HepG2 (cell line): ENCODE results near the gene GLS2. TPM values are rescaled to one million over a fixed set of nuclear protein-coding genes. Genes with fewer than 3 reads are reported as not detected.

Experiments
- BCLAF1 ChIP-seq: fragments of 450-650 bp; IDR thresholded peaks from 2 replicates; pipeline ENCODE4 v1.6.1; 2017; ENCODE audit warnings: mild to moderate bottlenecking
- CCDC6 ChIP-seq: sonication (generic); formaldehyde crosslinking; IDR thresholded peaks from 2 replicates; pipeline ENCODE4 v1.8.1; 2022; ENCODE audit warnings: mild to moderate bottlenecking, missing genetic modification reagents, moderate library complexity
- HNF4G ChIP-seq, 2 experiments: sonication (generic) in 1 of 2; formaldehyde crosslinking in 1 of 2; IDR thresholded peaks; 2 replicates each; pipeline versions ENCODE4 v1.4.0 to v1.6.1; 2011 to 2020; ENCODE audit warnings: borderline replicate concordance in 2 of 2, low read depth in 2 of 2, mild to moderate bottlenecking in 2 of 2, low read length in 1 of 2, missing genetic modification reagents in 1 of 2, moderate library complexity in 1 of 2
- MTF1 ChIP-seq: sonication (generic); formaldehyde crosslinking; IDR thresholded peaks from 2 replicates; pipeline ENCODE4 v1.5.0; 2020; ENCODE audit warnings: missing genetic modification reagents
- NFAT5 ChIP-seq: sonication (generic); formaldehyde crosslinking; IDR thresholded peaks from 2 replicates; pipeline ENCODE4 v1.4.0; 2020; ENCODE audit warnings: missing genetic modification reagents
- NKX3-1 ChIP-seq: sonication (generic); formaldehyde crosslinking; IDR thresholded peaks from 2 replicates; pipeline ENCODE4 v1.5.0; 2020; ENCODE audit warnings: missing genetic modification reagents
- PCBP1 ChIP-seq: fragments of 200-400 bp; formaldehyde crosslinking; IDR thresholded peaks from 2 replicates; pipeline ENCODE4 v1.6.1; 2017; ENCODE audit warnings: mild to moderate bottlenecking, low read depth, low read length, borderline replicate concordance
- PRMT3 ChIP-seq: sonication (generic); formaldehyde crosslinking; IDR thresholded peaks from 2 replicates; pipeline ENCODE4 v1.8.1; 2022; ENCODE audit warnings: low read depth, mild to moderate bottlenecking, moderate library complexity, missing genetic modification reagents, borderline replicate concordance
- RFX3 ChIP-seq: IDR thresholded peaks from 2 replicates; pipeline ENCODE4 v1.6.1; 2016; ENCODE audit warnings: missing biosample characterization, missing genetic modification reagents
- RFXAP ChIP-seq: sonication (generic); formaldehyde crosslinking; IDR thresholded peaks from 2 replicates; pipeline ENCODE4 v1.4.0; 2020; ENCODE audit warnings: missing genetic modification reagents, borderline replicate concordance
- SIX4 ChIP-seq: sonication (generic); formaldehyde crosslinking; IDR thresholded peaks from 2 replicates; pipeline ENCODE4 v1.4.0; 2020; ENCODE audit warnings: missing genetic modification reagents
- TBP ChIP-seq: sonication (generic); formaldehyde crosslinking; IDR thresholded peaks from 2 replicates; pipeline ENCODE4 v1.5.0; 2020; ENCODE audit warnings: missing genetic modification reagents
- TMF1 ChIP-seq: sonication (generic); formaldehyde crosslinking; IDR thresholded peaks from 2 replicates; pipeline ENCODE4 v1.8.1; 2022; ENCODE audit warnings: low read depth, missing genetic modification reagents
- ZBTB34 ChIP-seq: sonication (generic); formaldehyde crosslinking; IDR thresholded peaks from 2 replicates; pipeline ENCODE4 v1.8.0; 2022; ENCODE audit warnings: mild to moderate bottlenecking, missing genetic modification reagents
- ZC3H4 ChIP-seq: sonication (generic); formaldehyde crosslinking; IDR thresholded peaks from 2 replicates; pipeline ENCODE4 v1.4.0; 2020; ENCODE audit warnings: missing genetic modification reagents, borderline replicate concordance
- ZFP91 ChIP-seq: sonication (generic); formaldehyde crosslinking; IDR thresholded peaks from 2 replicates; pipeline ENCODE4 v1.9.0; 2022; ENCODE audit warnings: missing genetic modification reagents, mild to moderate bottlenecking, borderline replicate concordance
- ZNF577 ChIP-seq: sonication (generic); formaldehyde crosslinking; IDR thresholded peaks from 2 replicates; pipeline ENCODE4 v1.4.0; 2020; ENCODE audit warnings: mild to moderate bottlenecking, low read depth, missing genetic modification reagents, borderline replicate concordance
- ZNF598 ChIP-seq: sonication (generic); formaldehyde crosslinking; IDR thresholded peaks from 2 replicates; pipeline ENCODE4 v1.5.1; 2020; ENCODE audit warnings: mild to moderate bottlenecking, missing genetic modification reagents, borderline replicate concordance
- polyA plus RNA-seq, 8 experiments: library from polyadenylated mRNA; depleted of rRNA in 3 of 8; stranded (reverse) in 7 of 8; unstranded in 1 of 8; fragments of >200 nt; fragmentation: Illumina TruSeq in 4 of 8; extraction: Trizol in 4 of 8; gene quantifications; 2 replicates each; pipeline versions ENCODE4 v1.2.1 to v1.2.3, GENCODE V29; 2011 to 2016; ENCODE audit warnings: low read depth in 4 of 8, missing spikeins in 1 of 8, mixed read lengths in 1 of 8; ENCODE audit not compliant: insufficient read depth in 1 of 8
- total RNA-seq, 5 experiments: library from RNA; depleted of rRNA; stranded (reverse); fragments of >200 nt; fragmentation: Illumina TruSeq; extraction: Trizol; gene quantifications; 2 replicates each; pipeline ENCODE4 v1.2.3, GENCODE V29; 2016; ENCODE audit warnings: low read depth in 1 of 5

GLS2 gene
- total and polyA plus RNA-seq, 2 of the 13 experiments (the other 11 are each of a cell fraction or from before 2014, with no cell fraction given) = 8.6 to 12.2 TPM

GRCh38 chr12:56487448-56488040 lies 417 bp downstream of the GLS2 start (continued):
- no peak for TF ChIP-seq NFAT5
- TF ChIP-seq PRMT3 (CRISPR knock-in tag) = 0 out of 2 replicates have a peak, but pooled peaks have one; percentile 4
- TF ChIP-seq ZC3H4 (CRISPR knock-in tag) = no peak
- no peak for TF ChIP-seq SIX4 (CRISPR knock-in tag)
- no peak for TF ChIP-seq CCDC6 (CRISPR knock-in tag)
- TF ChIP-seq TBP = no peak
- TF ChIP-seq ZBTB34 (CRISPR knock-in tag) = no peak
- TF ChIP-seq ZFP91 = no peak
- TF ChIP-seq NKX3-1 (CRISPR knock-in tag) = no peak
- TF ChIP-seq PCBP1 = no peak
- TF ChIP-seq MTF1 = no peak
- TF ChIP-seq ZNF598 (CRISPR knock-in tag) = no peak
- TF ChIP-seq BCLAF1 = no peak
- TF ChIP-seq RFX3 (CRISPR knock-in tag) = no peak
- TF ChIP-seq HNF4G (IDR thresholded peaks at IDR 0.05; ENCODE audit: borderline replicate concordance, low read depth, low read length) = no peak
- TF ChIP-seq HNF4G (CRISPR knock-in tag; IDR thresholded peaks at IDR 0.05; ENCODE audit: borderline replicate concordance, low read depth) = 0 out of 2 replicates have a peak, but pooled peaks have one; percentile 50
- TF ChIP-seq TMF1 = no peak
- no peak for TF ChIP-seq ZNF577 (CRISPR knock-in tag)
- no peak for TF ChIP-seq RFXAP (CRISPR knock-in tag)
